ENCODE data around the gene RHOD.

RHOD gene

GRCh38 chr11:67044496-67044895, 12.2 kb upstream of the RHOD start:
- FAIRE-seq, result no peak
- TF ChIP-seq PAX5 (IDR thresholded peaks at IDR 0.05; ENCODE audit: insufficient read depth, low read length, severe bottlenecking) (no peak), POLR2A (IDR thresholded peaks at IDR 0.05; ENCODE audit: low read depth, low read length) (no peak), SPI1 (IDR thresholded peaks at IDR 0.05; ENCODE audit: low read depth, low read length) (no peak), TAF1 (IDR thresholded peaks at IDR 0.05; ENCODE audit: low read depth, low read length) (no peak)
- DNase-seq (ENCODE audit: insufficient read length, low spot score), result no peak

GRCh38 chr11:67045314-67045713, 11.3 kb upstream of the RHOD start:
- peak; percentile 33 for FAIRE-seq
- no peak for TF ChIP-seq POU2F2 (IDR thresholded peaks at IDR 0.05; ENCODE audit: low read depth, low read length)
- DNase-seq (ENCODE audit: insufficient read length, low spot score), result no peak

GRCh38 chr11:67048515-67049130, 8.0 kb upstream of the RHOD start:
- FAIRE-seq, result no peak
- no peak for DNase-seq (ENCODE audit: insufficient read length, low spot score)
- TF ChIP-seq POLR2A (IDR thresholded peaks at IDR 0.05; ENCODE audit: low read depth, low read length) (no peak), POLR2AphosphoS5 (IDR thresholded peaks at IDR 0.05; ENCODE audit: low read depth, low read length) (no peak), POU2F2 (IDR thresholded peaks at IDR 0.05; ENCODE audit: low read depth, low read length) (no peak), TAF1 (IDR thresholded peaks at IDR 0.05; ENCODE audit: low read depth, low read length) (no peak), PAX5 (IDR thresholded peaks at IDR 0.05; ENCODE audit: insufficient read depth, low read length, severe bottlenecking) (no peak), SPI1 (IDR thresholded peaks at IDR 0.05; ENCODE audit: low read depth, low read length) (no peak)

GRCh38 chr11:67050139-67050538, 6.5 kb upstream of the RHOD start:
- DNase-seq (ENCODE audit: insufficient read length, low spot score) (no peak), FAIRE-seq (peak; percentile 16)
- TF ChIP-seq TAF1 (IDR thresholded peaks at IDR 0.05; ENCODE audit: low read depth, low read length) (no peak), SPI1 (IDR thresholded peaks at IDR 0.05; ENCODE audit: low read depth, low read length) (no peak), PAX5 (IDR thresholded peaks at IDR 0.05; ENCODE audit: insufficient read depth, low read length, severe bottlenecking) (no peak)

GRCh38 chr11:67051180-67051893, 5.3 kb upstream of the RHOD start:
- no peak for DNase-seq (ENCODE audit: insufficient read length, low spot score)
- FAIRE-seq, result no peak
- TF ChIP-seq POLR2AphosphoS5 (IDR thresholded peaks at IDR 0.05; ENCODE audit: low read depth, low read length), result no peak
- no peak for TF ChIP-seq POU2F2 (IDR thresholded peaks at IDR 0.05; ENCODE audit: low read depth, low read length)
- TF ChIP-seq POLR2A (IDR thresholded peaks at IDR 0.05; ENCODE audit: low read depth, low read length), result no peak
- no peak for TF ChIP-seq PAX5 (IDR thresholded peaks at IDR 0.05; ENCODE audit: insufficient read depth, low read length, severe bottlenecking)
- no peak for TF ChIP-seq SPI1 (IDR thresholded peaks at IDR 0.05; ENCODE audit: low read depth, low read length)
- no peak for TF ChIP-seq TAF1 (IDR thresholded peaks at IDR 0.05; ENCODE audit: low read depth, low read length)

GRCh38 chr11:67051945-67052488, 4.6 kb upstream of the RHOD start:
- FAIRE-seq (no peak), DNase-seq (ENCODE audit: insufficient read length, low spot score) (no peak)
- TF ChIP-seq SPI1 (IDR thresholded peaks at IDR 0.05; ENCODE audit: low read depth, low read length), result no peak
- no peak for TF ChIP-seq POU2F2 (IDR thresholded peaks at IDR 0.05; ENCODE audit: low read depth, low read length)
- TF ChIP-seq POLR2AphosphoS5 (IDR thresholded peaks at IDR 0.05; ENCODE audit: low read depth, low read length), result no peak
- TF ChIP-seq POLR2A (IDR thresholded peaks at IDR 0.05; ENCODE audit: low read depth, low read length), result no peak
- no peak for TF ChIP-seq PAX5 (IDR thresholded peaks at IDR 0.05; ENCODE audit: insufficient read depth, low read length, severe bottlenecking)
- TF ChIP-seq TAF1 (IDR thresholded peaks at IDR 0.05; ENCODE audit: low read depth, low read length), result no peak

GRCh38 chr11:67052891-67053290, 3.8 kb upstream of the RHOD start:
- FAIRE-seq, result no peak
- TF ChIP-seq SPI1 (IDR thresholded peaks at IDR 0.05; ENCODE audit: low read depth, low read length) (no peak), POLR2A (IDR thresholded peaks at IDR 0.05; ENCODE audit: low read depth, low read length) (no peak), POLR2AphosphoS5 (IDR thresholded peaks at IDR 0.05; ENCODE audit: low read depth, low read length) (no peak), PAX5 (IDR thresholded peaks at IDR 0.05; ENCODE audit: insufficient read depth, low read length, severe bottlenecking) (no peak), TAF1 (IDR thresholded peaks at IDR 0.05; ENCODE audit: low read depth, low read length) (no peak), POU2F2 (IDR thresholded peaks at IDR 0.05; ENCODE audit: low read depth, low read length) (no peak)
- DNase-seq (ENCODE audit: insufficient read length, low spot score), result no peak

- FAIRE-seq, result peak; percentile 86
- no peak for TF ChIP-seq TAF1 (IDR thresholded peaks at IDR 0.05; ENCODE audit: low read depth, low read length)
- no peak for TF ChIP-seq POU2F2 (IDR thresholded peaks at IDR 0.05; ENCODE audit: low read depth, low read length)
- no peak for TF ChIP-seq POLR2A (IDR thresholded peaks at IDR 0.05; ENCODE audit: low read depth, low read length)
These were observed 2.7 kb upstream of the RHOD start for GRCh38 chr11:67053896-67054329.

GRCh38 chr11:67054346-67054835, 2.3 kb upstream of the RHOD start:
- DNase-seq (ENCODE audit: insufficient read length, low spot score) (no peak), FAIRE-seq (no peak)
- TF ChIP-seq PAX5 (IDR thresholded peaks at IDR 0.05; ENCODE audit: insufficient read depth, low read length, severe bottlenecking) (no peak), SPI1 (IDR thresholded peaks at IDR 0.05; ENCODE audit: low read depth, low read length) (no peak), TAF1 (IDR thresholded peaks at IDR 0.05; ENCODE audit: low read depth, low read length) (no peak), POU2F2 (IDR thresholded peaks at IDR 0.05; ENCODE audit: low read depth, low read length) (no peak), POLR2AphosphoS5 (IDR thresholded peaks at IDR 0.05; ENCODE audit: low read depth, low read length) (no peak), POLR2A (IDR thresholded peaks at IDR 0.05; ENCODE audit: low read depth, low read length) (no peak)

More at GRCh38 chr11:67053896-67054329, 2.7 kb upstream of the RHOD start:
- peak; percentile 78 for DNase-seq (ENCODE audit: insufficient read length, low spot score)
